Ovary (tissue), 9 donors: ENCODE data around the gene PPP1CA. TPM values are rescaled to one million over a fixed set of nuclear protein-coding genes. Genes with fewer than 3 reads are reported as not detected.

Experiments
- DNase-seq, 5 donors: peaks; one replicate each; pipeline ENCODE4 v3.0.0-alpha.2; 2019 to 2020
- H3K27ac ChIP-seq, 2 donors: fragments of 200-600 bp; one replicate each; pipeline versions ENCODE4 v1.5.1 to v1.8.0; 2019 to 2022
- H3K27me3 ChIP-seq: fragments of 200-600 bp; one replicate; pipeline ENCODE4 v1.8.0; 2022
- H3K36me3 ChIP-seq: fragments of 200-600 bp; sonication (generic); one replicate; pipeline ENCODE4 v1.5.1; 2019
- H3K4me1 ChIP-seq: one replicate; pipeline ENCODE4 v1.8.1; 2013; ENCODE audit warnings: mild to moderate bottlenecking, moderate library complexity; ENCODE audit not compliant: insufficient read depth
- H3K4me3 ChIP-seq: fragments of 200-600 bp; sonication (generic); one replicate; pipeline ENCODE4 v1.5.1; 2017
- H3K9me3 ChIP-seq, 2 donors: fragments of 200-600 bp in 1 of 2; sonication (generic) in 1 of 2; one replicate each; pipeline versions ENCODE4 v1.5.1 to v1.8.1; 2013 to 2019; ENCODE audit warnings: mild to moderate bottlenecking in 1 of 2, moderate library complexity in 1 of 2
- CTCF ChIP-seq, 3 donors: fragments of 450-650 bp in 2 of 3; fragments of 200-600 bp in 1 of 3; IDR thresholded peaks; one replicate each; pipeline versions ENCODE4 v1.5.1 to v1.8.0; 2016 to 2022; ENCODE audit warnings: antibody characterized with exemption in 3 of 3, mild to moderate bottlenecking in 1 of 3
- EP300 ChIP-seq: sonication (generic); formaldehyde crosslinking; IDR thresholded peaks from one replicate; pipeline ENCODE4 v1.6.1; 2017; ENCODE audit warnings: antibody characterized with exemption
- POLR2A ChIP-seq: fragments of 450-650 bp; IDR thresholded peaks from one replicate; pipeline ENCODE4 v1.6.1; 2017; ENCODE audit warnings: antibody characterized with exemption, mild to moderate bottlenecking, moderate library complexity
- WGBS, 3 donors: extraction: QIAGEN DNeasy Blood & Tissue Kit in 1 of 3; methylation state at CpG; one replicate each; pipeline versions ENCODE4 v1.1.5 to v1.1.7; 2013 to 2017; 5-methylcytosine and 5-hydroxymethylcytosine counted together
- intact Hi-C, 4 donors: fragments of 100-400 bp; cut with DNase I; formaldehyde crosslinking; loops; one replicate each; pipeline versions ENCODE4 v1.11.0 to v1.15.1; 2022 to 2023
- polyA plus RNA-seq, 2 donors: library from polyadenylated mRNA; stranded (reverse); fragments of 200-250 nt in 1 of 2; fragments of 350-450 nt in 1 of 2; fragmentation: Illumina TruSeq in 1 of 2; extraction: RNeasy Lipid Tissue Mini Kit (QIAGEN cat#74804) in 1 of 2; gene quantifications; one replicate each; pipeline ENCODE4 v1.2.3, GENCODE V29; 2013 to 2014
- total RNA-seq, 7 donors: library from RNA; depleted of rRNA in 2 of 7; stranded (reverse); fragments of >200 nt in 2 of 7; fragmentation: NEBNext Ultra II Directional in 3 of 7; extraction: Animal tissue kit (Norgen Biotek cat#: 25700) in 3 of 7; gene quantifications; one replicate each; pipeline versions ENCODE4 v1.1.0 to v1.2.4, GENCODE V29; 2016 to 2023
- donor health status: DM: no; HTN: no; CAD: no; lungs with moderate emphysema.
- donor health status: DM: no; HTN: no; CAD: no.
- donor health status: Bipolar disorder and iron deficiency.
- donor health status: DM: yes; HTN: yes; CAD: no.
- donor health status: DM: no; HTN: no; CAD: no.
- donor health status: DM: yes; HTN: yes; CAD: no.

PPP1CA gene
- total and polyA plus RNA-seq, 9 donors, result 32.2 to 86.9 (median 54.9) TPM

- H3K4me3 ChIP-seq, result no peak overlapping the region
- H3K27me3 ChIP-seq, result no peaks in the 10 kb centered on the region
- no peaks in the 10 kb centered on the region for H3K9me3 ChIP-seq
- no peak for DNase-seq
- no peaks in the 10 kb centered on the region for H3K36me3 ChIP-seq
- TF ChIP-seq POLR2A, result no peak
- TF ChIP-seq CTCF (IDR thresholded peaks at IDR 0.05), result no peak
- no peak for TF ChIP-seq EP300
- no peaks in the 10 kb centered on the region for H3K4me1 ChIP-seq
- intact Hi-C loops, result no loop called here
- H3K27ac ChIP-seq, result no peak overlapping the region
- WGBS, 3 donors, result 80 to 83% (median 82%) methylated on average over 26 of the region's 26 CpGs
Observed at GRCh38 chr11:67435031-67435726, 33.5 kb upstream of the PPP1CA start.

GRCh38 chr11:67434395-67434881 is 32.8 kb upstream of the PPP1CA start:
- no peak for DNase-seq
- intact Hi-C loops, result loop anchor here in 1 of 4 donors (5.0 kb wide), 1 partner anchor 1297 kb away; no protein-coding TSS in a partner anchor
- Histone ChIP-seq H3K27ac (no peak overlapping the region), H3K27me3 (no peaks in the 10 kb centered on the region), H3K9me3 (no peaks in the 10 kb centered on the region), H3K4me1 (no peaks in the 10 kb centered on the region), H3K36me3 (no peaks in the 10 kb centered on the region), H3K4me3 (no peak overlapping the region)
- WGBS, 3 donors, result 77 to 85% (median 79%) methylated on average over 23 of the region's 23 CpGs
- TF ChIP-seq EP300 (no peak), POLR2A (no peak), CTCF (IDR thresholded peaks at IDR 0.05) (no peak)

GRCh38 chr11:67433536-67434394 is 32.1 kb upstream of the PPP1CA start:
- H3K36me3 ChIP-seq, result no peaks in the 10 kb centered on the region
- no peaks in the 10 kb centered on the region for H3K9me3 ChIP-seq
- 81 to 86% (median 84%) methylated on average over 22 of the region's 22 CpGs for WGBS, 3 donors
- no peak overlapping the region for H3K27ac ChIP-seq
- no peak overlapping the region for H3K4me3 ChIP-seq
- no peak for TF ChIP-seq POLR2A
- TF ChIP-seq CTCF (IDR thresholded peaks at IDR 0.05), result no peak
- no peak for TF ChIP-seq EP300
- no peaks in the 10 kb centered on the region for H3K27me3 ChIP-seq
- intact Hi-C loops, result loop anchor here in 1 of 4 donors (5.0 kb wide), 1 partner anchor 1296 kb away; no protein-coding TSS in a partner anchor
- H3K4me1 ChIP-seq, result peaks cover 2% of the 10 kb centered on the region
- DNase-seq, result no peak

- WGBS, 3 donors, result 84 to 86% (median 86%) methylated on average over 22 of the region's 22 CpGs
- Histone ChIP-seq H3K4me1 (peaks cover 2% of the 10 kb centered on the region), H3K27ac (no peak overlapping the region), H3K36me3 (no peaks in the 10 kb centered on the region), H3K4me3 (no peak overlapping the region), H3K9me3 (no peaks in the 10 kb centered on the region), H3K27me3 (no peaks in the 10 kb centered on the region)
- DNase-seq, result no peak
- no peak for TF ChIP-seq EP300
- TF ChIP-seq POLR2A, result no peak
- TF ChIP-seq CTCF (IDR thresholded peaks at IDR 0.05), result no peak
- intact Hi-C loops, result loop anchor here in 1 of 4 donors (5.0 kb wide), 1 partner anchor 1296 kb away; no protein-coding TSS in a partner anchor
Observed at GRCh38 chr11:67432655-67433349, 31.1 kb upstream of the PPP1CA start.
